HepG2 (cell line): Measurements from ENCODE around the gene ST7L. TPM values are rescaled to one million over a fixed set of nuclear protein-coding genes. Genes with fewer than 3 reads are reported as not detected.

ENCODE experiments used
- ATAC-seq: fragments of 200-7000 bp; cut with Tn5 transposase; 3 replicates; pipeline ENCODE4 v1.9.1; 2020; ENCODE audit warnings: mild to moderate bottlenecking, moderate library complexity
- BruUV-seq: library from RNA; stranded (reverse); fragments of 400-500 nt; replicated peaks from 2 replicates; lab custom pipeline; 2021; lab: Mats Ljungman, UMichigan
- CTCF ChIA-PET: fragments of 300-600 bp; formaldehyde crosslinking; extraction: SDS; loops from one replicate; lab custom pipeline; 2021; ENCODE audit warnings: low total read pairs, inconsistent platforms, low intra/inter-chr PET ratio; lab: Yijun Ruan, JAX
- POLR2A ChIA-PET: fragments of 350-600 bp; sonication (Branson Sonifier 250); formaldehyde crosslinking; loops from one replicate; lab custom pipeline; 2020; ENCODE audit warnings: antibody characterized with exemption, inconsistent platforms; lab: Yijun Ruan, JAX
- DNase-seq: peaks from one replicate; pipeline ENCODE4 v3.0.0-alpha.2; 2015; ENCODE audit warnings: low spot score
- FAIRE-seq: peaks from 3 replicates; lab custom pipeline; 2011; peaks lifted over from hg19 to GRCh38; lab: Jason Lieb, UNC
- H2AFZ ChIP-seq: one replicate; pipeline ENCODE4 v1.6.1; 2011; ENCODE audit warnings: low read length, inconsistent platforms
- H3K27ac ChIP-seq: fragments of 300-600 bp; 3 replicates; pipeline ENCODE4 v1.8.0; 2011; ENCODE audit warnings: mixed run types, mild to moderate bottlenecking, mixed read lengths, low read length, inconsistent platforms; ENCODE audit not compliant: insufficient read depth; ENCODE audit errors: extremely low read length
- H3K27me3 ChIP-seq, 2 experiments: fragments of 200-600 bp in 1 of 2; 2 replicates in 1 of 2; 3 replicates in 1 of 2; pipeline versions ENCODE4 v1.6.0 to v1.8.0; 2011; ENCODE audit warnings: low read length in 2 of 2, mild to moderate bottlenecking in 2 of 2, moderate library complexity in 2 of 2, inconsistent platforms in 1 of 2; ENCODE audit not compliant: insufficient read depth in 2 of 2, control insufficient read depth in 1 of 2
- H3K36me3 ChIP-seq, 2 experiments: fragments of 200-600 bp in 1 of 2; replicated peaks in 1 of 2; 2 replicates in 1 of 2; 3 replicates in 1 of 2; pipeline versions ENCODE4 v1.5.1 to v1.8.0; 2011; ENCODE audit warnings: low read length in 2 of 2, inconsistent platforms in 1 of 2; ENCODE audit not compliant: insufficient read depth in 2 of 2, control insufficient read depth in 1 of 2
- H3K4me1 ChIP-seq: 2 replicates; pipeline ENCODE4 v1.5.1; 2012; ENCODE audit warnings: low read length, inconsistent platforms; ENCODE audit not compliant: insufficient read depth
- H3K4me2 ChIP-seq: 2 replicates; pipeline ENCODE4 v1.6.0; 2011; ENCODE audit warnings: low read depth, low read length, inconsistent platforms
- H3K4me3 ChIP-seq, 3 experiments: fragments of 200-600 bp in 1 of 3; sonication (generic), shearing (Covaris generic) in 1 of 3; replicated peaks in 1 of 3; 2 replicates each; pipeline ENCODE4 v1.5.1; 2011 to 2016; ENCODE audit warnings: low read length in 3 of 3, inconsistent platforms in 2 of 3, low read depth in 2 of 3, mild to moderate bottlenecking in 2 of 3, control low read depth in 1 of 3, mixed read lengths in 1 of 3; ENCODE audit not compliant: insufficient read depth in 1 of 3
- H3K79me2 ChIP-seq: one replicate; pipeline ENCODE4 v1.6.1; 2011; ENCODE audit warnings: low read length, inconsistent platforms; ENCODE audit not compliant: insufficient read depth
- H3K9ac ChIP-seq: 2 replicates; pipeline ENCODE4 v1.6.0; 2011; ENCODE audit warnings: mild to moderate bottlenecking, low read depth, low read length, inconsistent platforms; ENCODE audit not compliant: insufficient read depth
- H3K9me3 ChIP-seq: 2 replicates; pipeline ENCODE4 v1.5.1; 2012; ENCODE audit warnings: mild to moderate bottlenecking, low read length
- H4K20me1 ChIP-seq: 2 replicates; pipeline ENCODE4 v1.6.0; 2011; ENCODE audit warnings: inconsistent platforms, mild to moderate bottlenecking, low read length, moderate library complexity; ENCODE audit not compliant: insufficient read depth
- ARID2 ChIP-seq: sonication (generic); formaldehyde crosslinking; IDR thresholded peaks from 2 replicates; pipeline ENCODE4 v1.8.1; 2022; ENCODE audit warnings: mild to moderate bottlenecking, missing genetic modification reagents, borderline replicate concordance
- DNMT1 ChIP-seq: sonication (generic); formaldehyde crosslinking; IDR thresholded peaks from 2 replicates; pipeline ENCODE4 v1.5.1; 2020; ENCODE audit warnings: mild to moderate bottlenecking, missing genetic modification reagents
- E2F5 ChIP-seq: sonication (generic); formaldehyde crosslinking; conservative IDR thresholded peaks from 2 replicates; pipeline ENCODE4 v1.4.0; 2020; ENCODE audit warnings: missing genetic modification reagents
- KLF9 ChIP-seq: IDR thresholded peaks from 2 replicates; pipeline ENCODE4 v1.6.1; 2016; ENCODE audit warnings: low read depth
- NCOR1 ChIP-seq: fragments of 200-600 bp; sonication (generic); IDR thresholded peaks from 2 replicates; pipeline ENCODE4 v1.7.0; 2017; ENCODE audit warnings: antibody characterized with exemption, low read length, borderline replicate concordance
- NR1H2 ChIP-seq: sonication (generic); formaldehyde crosslinking; IDR thresholded peaks from 2 replicates; pipeline ENCODE4 v1.8.1; 2022; ENCODE audit warnings: low read depth, missing genetic modification reagents, borderline replicate concordance
- PCBP2 ChIP-seq: fragments of 200-400 bp; formaldehyde crosslinking; optimal IDR thresholded peaks from 2 replicates; pipeline ENCODE3; 2018; ENCODE audit warnings: low read length, low read depth; ENCODE audit not compliant: poor library complexity, severe bottlenecking
- RFX5 ChIP-seq: IDR thresholded peaks from 2 replicates; pipeline ENCODE4 v1.6.1; 2011; ENCODE audit warnings: low read depth, low read length, improper control_type of control experiment
- SATB2 ChIP-seq: sonication (generic); formaldehyde crosslinking; IDR thresholded peaks from 2 replicates; pipeline ENCODE4 v1.5.0; 2020; ENCODE audit warnings: missing genetic modification reagents
- XRCC5 ChIP-seq: fragments of 200-400 bp; formaldehyde crosslinking; optimal IDR thresholded peaks from 2 replicates; pipeline ENCODE3; 2017; ENCODE audit warnings: mild to moderate bottlenecking, low read length
- ZBTB21 ChIP-seq: sonication (generic); formaldehyde crosslinking; IDR thresholded peaks from 2 replicates; pipeline ENCODE4 v1.4.0; 2020; ENCODE audit warnings: missing genetic modification reagents
- ZBTB42 ChIP-seq: sonication (generic); formaldehyde crosslinking; IDR thresholded peaks from 2 replicates; pipeline ENCODE4 v1.5.0; 2020; ENCODE audit warnings: mild to moderate bottlenecking, missing genetic modification reagents
- ZMYM4 ChIP-seq: sonication (generic); formaldehyde crosslinking; IDR thresholded peaks from 2 replicates; pipeline ENCODE4 v1.8.1; 2023; ENCODE audit warnings: mild to moderate bottlenecking, missing genetic modification reagents
- ZSCAN22 ChIP-seq: sonication (generic); formaldehyde crosslinking; IDR thresholded peaks from 2 replicates; pipeline ENCODE4 v1.4.0; 2020; ENCODE audit warnings: mild to moderate bottlenecking, missing genetic modification reagents
- in situ Hi-C: cut with HindIII; loops from 2 replicates; pipeline ENCODE4 v1.10.0; 2017; ENCODE audit warnings: low pct_unique_long_range_greater_than_20kb; ENCODE audit not compliant: extremely low pct_ligation_motif_present
- intact Hi-C: fragments of 100-400 bp; cut with micrococcal nuclease; formaldehyde crosslinking; loops from one replicate; pipeline ENCODE4 v1.10.0; 2022; ENCODE audit not compliant: unreplicated experiment
- polyA plus RNA-seq, 8 experiments: library from polyadenylated mRNA; depleted of rRNA in 3 of 8; stranded (reverse) in 7 of 8; unstranded in 1 of 8; fragments of >200 nt; fragmentation: Illumina TruSeq in 4 of 8; extraction: Trizol in 4 of 8; gene quantifications; 2 replicates each; pipeline versions ENCODE4 v1.2.1 to v1.2.3, GENCODE V29; 2011 to 2016; ENCODE audit warnings: low read depth in 4 of 8, missing spikeins in 1 of 8, mixed read lengths in 1 of 8; ENCODE audit not compliant: insufficient read depth in 1 of 8
- total RNA-seq, 5 experiments: library from RNA; depleted of rRNA; stranded (reverse); fragments of >200 nt; fragmentation: Illumina TruSeq; extraction: Trizol; gene quantifications; 2 replicates each; pipeline ENCODE4 v1.2.3, GENCODE V29; 2016; ENCODE audit warnings: low read depth in 1 of 5
- TF ChIP-seq, protein P1 (sequence below): sonication (generic); formaldehyde crosslinking; IDR thresholded peaks from 2 replicates; pipeline ENCODE4 v1.5.0; 2020; ENCODE audit warnings: mild to moderate bottlenecking, missing genetic modification reagents, moderate library complexity
- TF ChIP-seq, protein P2 (sequence below): sonication (generic); formaldehyde crosslinking; IDR thresholded peaks from 2 replicates; pipeline ENCODE4 v1.4.0; 2020; ENCODE audit warnings: missing genetic modification reagents, borderline replicate concordance

The ST7L gene
- total and polyA plus RNA-seq, 2 of the 13 experiments (the other 11 are each of a cell fraction or from before 2014, with no cell fraction given): 8.6 to 19.9 TPM

- POLR2A ChIA-PET: no interaction called here
- CTCF ChIA-PET: no interaction called here
- Histone ChIP-seq H3K27me3 (no peaks in the 10 kb centered on the region), H3K27ac (no peak overlapping the region), H3K4me1 (no peaks in the 10 kb centered on the region), H3K9me3 (no peaks in the 10 kb centered on the region), H2AFZ (no peak overlapping the region), H3K4me2 (no peak overlapping the region), H3K9ac (no peak overlapping the region), H3K4me3 (no peak overlapping the region), H4K20me1 (no peaks in the 10 kb centered on the region), H3K36me3 (peaks cover 2 to 8% of the 10 kb centered on the region in 2 experiments; a peak in 3 of 5 replicates)
- intact Hi-C loops: no loop called here
- in situ Hi-C loops: no loop called here
- BruUV-seq: no TSS peak
- no peak for FAIRE-seq
- no peak for DNase-seq
- no peak for ATAC-seq
- TF ChIP-seq ZSCAN22 (CRISPR knock-in tag) (no peak), ZBTB21 (CRISPR knock-in tag) (no peak), NR1H2 (no peak)
- TF ChIP-seq, protein P1, sequence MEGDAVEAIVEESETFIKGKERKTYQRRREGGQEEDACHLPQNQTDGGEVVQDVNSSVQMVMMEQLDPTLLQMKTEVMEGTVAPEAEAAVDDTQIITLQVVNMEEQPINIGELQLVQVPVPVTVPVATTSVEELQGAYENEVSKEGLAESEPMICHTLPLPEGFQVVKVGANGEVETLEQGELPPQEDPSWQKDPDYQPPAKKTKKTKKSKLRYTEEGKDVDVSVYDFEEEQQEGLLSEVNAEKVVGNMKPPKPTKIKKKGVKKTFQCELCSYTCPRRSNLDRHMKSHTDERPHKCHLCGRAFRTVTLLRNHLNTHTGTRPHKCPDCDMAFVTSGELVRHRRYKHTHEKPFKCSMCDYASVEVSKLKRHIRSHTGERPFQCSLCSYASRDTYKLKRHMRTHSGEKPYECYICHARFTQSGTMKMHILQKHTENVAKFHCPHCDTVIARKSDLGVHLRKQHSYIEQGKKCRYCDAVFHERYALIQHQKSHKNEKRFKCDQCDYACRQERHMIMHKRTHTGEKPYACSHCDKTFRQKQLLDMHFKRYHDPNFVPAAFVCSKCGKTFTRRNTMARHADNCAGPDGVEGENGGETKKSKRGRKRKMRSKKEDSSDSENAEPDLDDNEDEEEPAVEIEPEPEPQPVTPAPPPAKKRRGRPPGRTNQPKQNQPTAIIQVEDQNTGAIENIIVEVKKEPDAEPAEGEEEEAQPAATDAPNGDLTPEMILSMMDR (CRISPR knock-in tag): no peak
- TF ChIP-seq, all 625 proteins: peak for 0
- no peaks in the 10 kb centered on the region for H3K79me2 ChIP-seq
These were observed 89.6 kb downstream of the ST7L start for GRCh38 chr1:112529301-112529700.

- H3K27ac ChIP-seq: no peak overlapping the region
- CTCF ChIA-PET: no interaction called here
- H3K9me3 ChIP-seq: no peaks in the 10 kb centered on the region
- FAIRE-seq (no peak), ATAC-seq (no peak), DNase-seq (no peak)
- H3K79me2 ChIP-seq: no peaks in the 10 kb centered on the region
- BruUV-seq: no TSS peak
- H3K9ac ChIP-seq: no peak overlapping the region
- H3K4me2 ChIP-seq: no peak overlapping the region
- intact Hi-C loops: no loop called here
- H3K27me3 ChIP-seq: no peaks in the 10 kb centered on the region
- H2AFZ ChIP-seq: no peak overlapping the region
- H3K36me3 ChIP-seq: peaks cover 2 to 8% of the 10 kb centered on the region in 2 experiments; a peak in 3 of 5 replicates
- H3K4me1 ChIP-seq: no peaks in the 10 kb centered on the region
- POLR2A ChIA-PET: no interaction called here
- in situ Hi-C loops: no loop called here
- H3K4me3 ChIP-seq: no peak overlapping the region
- no peaks in the 10 kb centered on the region for H4K20me1 ChIP-seq
- TF ChIP-seq ZMYM4 (CRISPR knock-in tag): no peak
- TF ChIP-seq RFX5: no peak
- no peak for TF ChIP-seq DNMT1 (CRISPR knock-in tag)
- TF ChIP-seq, protein P2, sequence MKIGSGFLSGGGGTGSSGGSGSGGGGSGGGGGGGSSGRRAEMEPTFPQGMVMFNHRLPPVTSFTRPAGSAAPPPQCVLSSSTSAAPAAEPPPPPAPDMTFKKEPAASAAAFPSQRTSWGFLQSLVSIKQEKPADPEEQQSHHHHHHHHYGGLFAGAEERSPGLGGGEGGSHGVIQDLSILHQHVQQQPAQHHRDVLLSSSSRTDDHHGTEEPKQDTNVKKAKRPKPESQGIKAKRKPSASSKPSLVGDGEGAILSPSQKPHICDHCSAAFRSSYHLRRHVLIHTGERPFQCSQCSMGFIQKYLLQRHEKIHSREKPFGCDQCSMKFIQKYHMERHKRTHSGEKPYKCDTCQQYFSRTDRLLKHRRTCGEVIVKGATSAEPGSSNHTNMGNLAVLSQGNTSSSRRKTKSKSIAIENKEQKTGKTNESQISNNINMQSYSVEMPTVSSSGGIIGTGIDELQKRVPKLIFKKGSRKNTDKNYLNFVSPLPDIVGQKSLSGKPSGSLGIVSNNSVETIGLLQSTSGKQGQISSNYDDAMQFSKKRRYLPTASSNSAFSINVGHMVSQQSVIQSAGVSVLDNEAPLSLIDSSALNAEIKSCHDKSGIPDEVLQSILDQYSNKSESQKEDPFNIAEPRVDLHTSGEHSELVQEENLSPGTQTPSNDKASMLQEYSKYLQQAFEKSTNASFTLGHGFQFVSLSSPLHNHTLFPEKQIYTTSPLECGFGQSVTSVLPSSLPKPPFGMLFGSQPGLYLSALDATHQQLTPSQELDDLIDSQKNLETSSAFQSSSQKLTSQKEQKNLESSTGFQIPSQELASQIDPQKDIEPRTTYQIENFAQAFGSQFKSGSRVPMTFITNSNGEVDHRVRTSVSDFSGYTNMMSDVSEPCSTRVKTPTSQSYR (CRISPR knock-in tag): no peak
- no peak for TF ChIP-seq PCBP2
- TF ChIP-seq ARID2 (CRISPR knock-in tag): no peak
- TF ChIP-seq SATB2: no peak
- no peak for TF ChIP-seq NCOR1
- TF ChIP-seq XRCC5: no peak
- TF ChIP-seq KLF9 (CRISPR knock-in tag): no peak
- TF ChIP-seq E2F5 (CRISPR knock-in tag): no peak
- TF ChIP-seq ZBTB42 (CRISPR knock-in tag): no peak
These were observed 90.9 kb downstream of the ST7L start for GRCh38 chr1:112528076-112528475.
